CD14-positive monocyte (primary cell): ENCODE measurements around the gene SMPD3. TPM values are rescaled to one million over a fixed set of nuclear protein-coding genes. Genes with fewer than 3 reads are reported as not detected.

Experiments
- DNase-seq, 3 donors: peaks; one replicate each; pipeline ENCODE4 v3.0.0-alpha.2; 2011 to 2022
- H2AFZ ChIP-seq: 2 replicates; pipeline ENCODE4 v1.6.0; 2012; ENCODE audit warnings: mild to moderate bottlenecking, low read depth, low read length, inconsistent platforms; ENCODE audit not compliant: insufficient read depth, poor library complexity, severe bottlenecking
- H3K27ac ChIP-seq, 2 donors: 1 replicate in 1 of 2; 2 replicates in 1 of 2; pipeline ENCODE4 v1.5.1; 2012 to 2013; ENCODE audit warnings: low read length in 2 of 2, control low read depth in 1 of 2, inconsistent platforms in 1 of 2, low read depth in 1 of 2, mild to moderate bottlenecking in 1 of 2
- H3K27me3 ChIP-seq, 2 donors: one replicate each; pipeline versions ENCODE4 v1.6.0 to v1.6.1; 2011 to 2013; ENCODE audit warnings: low read length in 2 of 2; ENCODE audit not compliant: control insufficient read depth in 2 of 2, insufficient read depth in 2 of 2
- H3K36me3 ChIP-seq, 2 donors: replicated peaks in 1 of 2; 1 replicate in 1 of 2; 2 replicates in 1 of 2; pipeline versions ENCODE4 v1.5.1 to v1.6.1; 2012 to 2013; ENCODE audit warnings: low read length in 2 of 2, control low read depth in 1 of 2, inconsistent platforms in 1 of 2, mild to moderate bottlenecking in 1 of 2; ENCODE audit not compliant: insufficient read depth in 2 of 2, control insufficient read depth in 1 of 2
- H3K4me1 ChIP-seq, 2 donors: 1 replicate in 1 of 2; 2 replicates in 1 of 2; pipeline versions ENCODE4 v1.5.1 to v1.6.1; 2012 to 2013; ENCODE audit warnings: low read length in 2 of 2, control low read depth in 1 of 2, inconsistent platforms in 1 of 2, mild to moderate bottlenecking in 1 of 2, moderate library complexity in 1 of 2; ENCODE audit not compliant: insufficient read depth in 2 of 2, control insufficient read depth in 1 of 2
- H3K4me2 ChIP-seq: replicated peaks from 2 replicates; pipeline ENCODE3; 2012; ENCODE audit warnings: low read length, moderate library complexity, mild to moderate bottlenecking; ENCODE audit not compliant: poor library complexity, severe bottlenecking; ENCODE audit errors: extremely low read depth
- H3K4me3 ChIP-seq, 3 experiments: fragments of 200-600 bp in 1 of 3; sonication (generic) in 1 of 3; replicated peaks in 1 of 3; 1 replicate in 2 of 3; 2 replicates in 1 of 3; pipeline ENCODE4 v1.5.1; 2011 to 2013; ENCODE audit warnings: low read length in 3 of 3, mild to moderate bottlenecking in 3 of 3, control low read depth in 2 of 3, low read depth in 2 of 3, inconsistent platforms in 1 of 3, moderate library complexity in 1 of 3
- H3K79me2 ChIP-seq: 2 replicates; pipeline ENCODE4 v1.6.0; 2012; ENCODE audit warnings: mild to moderate bottlenecking, control low read depth, inconsistent platforms, low read length, moderate library complexity; ENCODE audit not compliant: insufficient read depth
- H3K9ac ChIP-seq: 2 replicates; pipeline ENCODE4 v1.6.0; 2017; ENCODE audit warnings: low read length, mild to moderate bottlenecking; ENCODE audit not compliant: insufficient read depth, poor library complexity, severe bottlenecking
- H3K9me3 ChIP-seq, 2 donors: replicated peaks in 1 of 2; 1 replicate in 1 of 2; 2 replicates in 1 of 2; pipeline versions ENCODE4 v1.5.1 to v1.6.1; 2012 to 2013; ENCODE audit warnings: low read length in 2 of 2, control low read depth in 1 of 2; ENCODE audit not compliant: control insufficient read depth in 1 of 2, insufficient read depth in 1 of 2
- H4K20me1 ChIP-seq: 2 replicates; pipeline ENCODE4 v1.6.0; 2012; ENCODE audit warnings: mild to moderate bottlenecking, low read length, control low read depth, moderate library complexity; ENCODE audit not compliant: insufficient read depth
- H3K27ac Mint-ChIP-seq, 7 donors: one replicate each; pipeline ENCODE4 v1.8.0; 2020; ENCODE audit warnings: mild to moderate bottlenecking in 7 of 7, mixed read lengths in 7 of 7, moderate library complexity in 6 of 7, inconsistent platforms in 2 of 7
- H3K27me3 Mint-ChIP-seq, 3 donors: one replicate each; pipeline ENCODE4 v1.8.0; 2021 to 2022; ENCODE audit warnings: low read depth in 3 of 3, mild to moderate bottlenecking in 3 of 3, mixed read lengths in 3 of 3, moderate library complexity in 3 of 3, inconsistent platforms in 1 of 3
- H3K36me3 Mint-ChIP-seq, 2 donors: one replicate each; pipeline ENCODE4 v1.8.0; 2020; ENCODE audit warnings: mixed read lengths in 2 of 2, inconsistent platforms in 1 of 2, mild to moderate bottlenecking in 1 of 2
- H3K4me1 Mint-ChIP-seq: one replicate; pipeline ENCODE4 v1.8.0; 2020; ENCODE audit warnings: mild to moderate bottlenecking, mixed read lengths
- H3K4me3 Mint-ChIP-seq, 2 donors: one replicate each; pipeline ENCODE4 v1.8.0; 2020; ENCODE audit warnings: mild to moderate bottlenecking in 2 of 2, mixed read lengths in 2 of 2, moderate library complexity in 1 of 2
- H3K9me3 Mint-ChIP-seq, 7 donors: one replicate each; pipeline ENCODE4 v1.8.0; 2020 to 2022; ENCODE audit warnings: mixed read lengths in 7 of 7, mild to moderate bottlenecking in 6 of 7, moderate library complexity in 6 of 7, inconsistent platforms in 2 of 7
- WGBS: methylation state at CpG from one replicate; pipeline ENCODE4 v1.1.5; 2013; ENCODE audit warnings: missing lambda C conversion rate; ENCODE audit not compliant: insufficient coverage; 5-methylcytosine and 5-hydroxymethylcytosine counted together
- intact Hi-C, 2 donors: fragments of 100-400 bp; cut with micrococcal nuclease; formaldehyde crosslinking; loops; one replicate each; pipeline versions ENCODE4 v1.15.0 to v1.15.1; 2023
- polyA plus RNA-seq, 3 donors: library from polyadenylated mRNA; depleted of rRNA in 1 of 3; unstranded in 2 of 3; stranded (reverse) in 1 of 3; fragments of 300-500 nt in 2 of 3; fragments of >200 nt in 1 of 3; fragmentation: Illumina TruSeq in 2 of 3; gene quantifications; 1 replicate in 2 of 3; 2 replicates in 1 of 3; pipeline ENCODE4 v1.2.3, GENCODE V29; 2012 to 2021
- TF ChIP-seq, protein P1 (sequence below): fragments of 200-600 bp; IDR thresholded peaks from one replicate; pipeline ENCODE4 v1.8.0; 2022; ENCODE audit warnings: antibody characterized with exemption, mild to moderate bottlenecking

SMPD3 gene
- polyA plus RNA-seq, 3 donors, result 0.40 to 1.1 (median 0.51) TPM

DNA sequence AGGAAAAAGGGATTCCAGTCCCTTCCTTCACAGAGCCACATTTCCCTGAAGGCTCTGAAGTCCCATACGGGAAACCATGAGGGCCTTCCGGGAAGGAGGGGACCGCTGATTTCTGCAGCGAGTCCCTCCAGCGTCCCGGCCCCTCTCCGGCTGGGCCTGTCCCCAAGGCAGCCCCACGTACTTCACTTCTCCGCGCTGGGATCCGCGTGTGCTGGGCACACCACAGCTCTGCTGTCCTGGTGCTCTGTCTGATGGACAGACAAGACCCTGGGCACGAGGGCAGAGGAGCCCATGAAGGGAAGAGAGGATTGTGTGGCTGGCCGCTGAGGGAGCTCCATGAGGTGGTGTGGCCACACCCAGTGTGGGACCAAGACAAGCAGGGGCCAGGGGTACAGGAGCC is 80.4 kb downstream of the SMPD3 start:
- Histone ChIP-seq H3K4me1 (peaks cover 41 to 45% of the 10 kb centered on the region in 2 donors), H3K9ac (no peak overlapping the region), H3K79me2 (no peaks in the 10 kb centered on the region), H3K27me3 (peaks cover 0 to 4% of the 10 kb centered on the region in 2 donors), H3K9me3 (no peaks in the 10 kb centered on the region), H3K4me2 (no peak overlapping the region), H2AFZ (no peak overlapping the region), H3K36me3 (no peaks in the 10 kb centered on the region), H3K4me3 (no peak overlapping the region), H4K20me1 (no peaks in the 10 kb centered on the region), H3K27ac (no peak overlapping the region)
- Mint-ChIP-seq H3K4me3 (no peak overlapping the region), H3K27me3 (peaks cover 17 to 26% (median 25%) of the 10 kb centered on the region in 3 donors), H3K4me1 (peaks cover 53% of the 10 kb centered on the region), H3K9me3 (peaks cover 0 to 3% (median 0%) of the 10 kb centered on the region in 7 donors), H3K27ac (no peak overlapping the region), H3K36me3 (no peaks in the 10 kb centered on the region)
- intact Hi-C loops, result no loop called here
- TF ChIP-seq, protein P1, sequence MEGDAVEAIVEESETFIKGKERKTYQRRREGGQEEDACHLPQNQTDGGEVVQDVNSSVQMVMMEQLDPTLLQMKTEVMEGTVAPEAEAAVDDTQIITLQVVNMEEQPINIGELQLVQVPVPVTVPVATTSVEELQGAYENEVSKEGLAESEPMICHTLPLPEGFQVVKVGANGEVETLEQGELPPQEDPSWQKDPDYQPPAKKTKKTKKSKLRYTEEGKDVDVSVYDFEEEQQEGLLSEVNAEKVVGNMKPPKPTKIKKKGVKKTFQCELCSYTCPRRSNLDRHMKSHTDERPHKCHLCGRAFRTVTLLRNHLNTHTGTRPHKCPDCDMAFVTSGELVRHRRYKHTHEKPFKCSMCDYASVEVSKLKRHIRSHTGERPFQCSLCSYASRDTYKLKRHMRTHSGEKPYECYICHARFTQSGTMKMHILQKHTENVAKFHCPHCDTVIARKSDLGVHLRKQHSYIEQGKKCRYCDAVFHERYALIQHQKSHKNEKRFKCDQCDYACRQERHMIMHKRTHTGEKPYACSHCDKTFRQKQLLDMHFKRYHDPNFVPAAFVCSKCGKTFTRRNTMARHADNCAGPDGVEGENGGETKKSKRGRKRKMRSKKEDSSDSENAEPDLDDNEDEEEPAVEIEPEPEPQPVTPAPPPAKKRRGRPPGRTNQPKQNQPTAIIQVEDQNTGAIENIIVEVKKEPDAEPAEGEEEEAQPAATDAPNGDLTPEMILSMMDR, result no peak
- 96% methylated on average over 14 of the region's 14 CpGs for WGBS
- no peak for DNase-seq

GRCh38 chr16:68367440-68367839 is 80.9 kb downstream of the SMPD3 start:
- 92% methylated on average over 17 of the region's 20 CpGs for WGBS
- Histone ChIP-seq H3K9me3 (no peaks in the 10 kb centered on the region), H3K79me2 (no peaks in the 10 kb centered on the region), H3K9ac (no peak overlapping the region), H3K36me3 (no peaks in the 10 kb centered on the region), H3K27me3 (peaks cover 0 to 4% of the 10 kb centered on the region in 2 donors), H3K4me2 (no peak overlapping the region), H3K27ac (no peak overlapping the region), H2AFZ (no peak overlapping the region), H4K20me1 (no peaks in the 10 kb centered on the region), H3K4me1 (peaks cover 41 to 45% of the 10 kb centered on the region in 2 donors), H3K4me3 (no peak overlapping the region)
- Mint-ChIP-seq H3K27me3 (peaks cover 18 to 26% (median 25%) of the 10 kb centered on the region in 3 donors), H3K9me3 (peaks cover 0 to 3% (median 0%) of the 10 kb centered on the region in 7 donors), H3K36me3 (no peaks in the 10 kb centered on the region), H3K4me1 (peaks cover 53% of the 10 kb centered on the region), H3K27ac (no peak overlapping the region), H3K4me3 (peak overlapping the region in 1 of 2 donors; percentile 48)
- intact Hi-C loops, result no loop called here
- TF ChIP-seq, protein P1, result no peak
- no peak for DNase-seq
